BE2C (cell line): ENCODE measurements around the gene CITED1.
A peak's percentile ranks its signal among the peaks of the same experiment; 100 is the strongest.

ENCODE experiments used
- DNase-seq: peaks from one replicate; pipeline ENCODE4 v3.0.0-alpha.2; 2020
- H3K27me3 ChIP-seq: fragments of 250-450 bp; sonication (Bioruptor Pico); 2 replicates; pipeline ENCODE4 v1.5.1; 2020; ENCODE audit warnings: mild to moderate bottlenecking
- H3K36me3 ChIP-seq: fragments of 250-450 bp; sonication (Bioruptor Pico); 2 replicates; pipeline ENCODE4 v1.5.1; 2020; ENCODE audit warnings: mild to moderate bottlenecking
- H3K4me1 ChIP-seq: fragments of 250-450 bp; sonication (Bioruptor Pico); 2 replicates; pipeline ENCODE4 v1.5.1; 2020
- H3K4me3 ChIP-seq: 2 replicates; pipeline ENCODE4 v1.5.1; 2011; ENCODE audit warnings: low read depth, low read length
- H3K9me3 ChIP-seq: fragments of 250-450 bp; sonication (Bioruptor Pico); 2 replicates; pipeline ENCODE4 v1.5.1; 2020
- TF ChIP-seq, protein P1 (sequence below): IDR thresholded peaks from 2 replicates; pipeline ENCODE4 v1.5.1; 2012; ENCODE audit warnings: mild to moderate bottlenecking, low read depth, low read length

Gene CITED1

DNA sequence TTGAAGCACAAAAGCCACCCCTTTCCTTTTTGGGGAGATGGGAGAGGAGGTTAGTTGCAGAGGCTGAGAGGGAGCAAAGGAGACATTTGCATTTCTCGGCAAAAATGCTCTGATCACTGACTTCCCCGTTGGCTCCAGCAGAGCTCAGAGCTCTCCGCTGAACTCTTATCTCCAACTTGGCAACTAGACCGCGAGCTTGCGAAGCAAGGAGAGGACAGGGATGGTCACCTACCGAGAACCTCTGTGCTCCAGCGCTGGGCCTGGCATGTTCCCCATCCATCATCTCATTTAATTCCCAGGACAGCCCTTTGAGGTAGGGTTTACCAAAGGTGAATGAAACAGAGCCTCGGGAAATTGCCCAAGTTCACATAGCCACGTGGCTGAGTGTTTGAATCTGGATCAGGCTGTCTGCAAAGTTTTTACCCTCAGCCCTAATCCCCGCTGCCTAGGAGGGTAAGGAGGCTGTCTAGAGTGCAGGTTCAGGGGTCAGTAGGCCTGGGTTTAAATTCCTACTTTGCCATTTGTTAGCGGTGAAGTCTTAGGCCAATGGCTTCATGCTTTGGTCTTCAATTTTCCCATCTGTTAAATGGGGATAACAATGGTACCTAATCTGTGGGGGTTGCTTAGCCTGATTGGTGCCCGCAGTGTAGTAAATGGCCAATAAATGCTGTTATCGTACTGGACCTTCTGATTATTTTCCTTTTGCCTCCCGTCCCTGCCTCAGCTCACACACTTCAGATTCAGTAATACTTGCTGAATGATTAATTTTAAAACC, 3.8 kb upstream of the CITED1 start:
- H3K9me3 ChIP-seq: no peaks in the 10 kb centered on the region
- H3K36me3 ChIP-seq: no peaks in the 10 kb centered on the region
- peaks cover 5% of the 10 kb centered on the region for H3K4me1 ChIP-seq
- H3K4me3 ChIP-seq: peak overlapping the region; percentile 45
- no peak for DNase-seq
- H3K27me3 ChIP-seq: peaks cover 21% of the 10 kb centered on the region
- TF ChIP-seq, protein P1, sequence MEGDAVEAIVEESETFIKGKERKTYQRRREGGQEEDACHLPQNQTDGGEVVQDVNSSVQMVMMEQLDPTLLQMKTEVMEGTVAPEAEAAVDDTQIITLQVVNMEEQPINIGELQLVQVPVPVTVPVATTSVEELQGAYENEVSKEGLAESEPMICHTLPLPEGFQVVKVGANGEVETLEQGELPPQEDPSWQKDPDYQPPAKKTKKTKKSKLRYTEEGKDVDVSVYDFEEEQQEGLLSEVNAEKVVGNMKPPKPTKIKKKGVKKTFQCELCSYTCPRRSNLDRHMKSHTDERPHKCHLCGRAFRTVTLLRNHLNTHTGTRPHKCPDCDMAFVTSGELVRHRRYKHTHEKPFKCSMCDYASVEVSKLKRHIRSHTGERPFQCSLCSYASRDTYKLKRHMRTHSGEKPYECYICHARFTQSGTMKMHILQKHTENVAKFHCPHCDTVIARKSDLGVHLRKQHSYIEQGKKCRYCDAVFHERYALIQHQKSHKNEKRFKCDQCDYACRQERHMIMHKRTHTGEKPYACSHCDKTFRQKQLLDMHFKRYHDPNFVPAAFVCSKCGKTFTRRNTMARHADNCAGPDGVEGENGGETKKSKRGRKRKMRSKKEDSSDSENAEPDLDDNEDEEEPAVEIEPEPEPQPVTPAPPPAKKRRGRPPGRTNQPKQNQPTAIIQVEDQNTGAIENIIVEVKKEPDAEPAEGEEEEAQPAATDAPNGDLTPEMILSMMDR: no peak

DNA sequence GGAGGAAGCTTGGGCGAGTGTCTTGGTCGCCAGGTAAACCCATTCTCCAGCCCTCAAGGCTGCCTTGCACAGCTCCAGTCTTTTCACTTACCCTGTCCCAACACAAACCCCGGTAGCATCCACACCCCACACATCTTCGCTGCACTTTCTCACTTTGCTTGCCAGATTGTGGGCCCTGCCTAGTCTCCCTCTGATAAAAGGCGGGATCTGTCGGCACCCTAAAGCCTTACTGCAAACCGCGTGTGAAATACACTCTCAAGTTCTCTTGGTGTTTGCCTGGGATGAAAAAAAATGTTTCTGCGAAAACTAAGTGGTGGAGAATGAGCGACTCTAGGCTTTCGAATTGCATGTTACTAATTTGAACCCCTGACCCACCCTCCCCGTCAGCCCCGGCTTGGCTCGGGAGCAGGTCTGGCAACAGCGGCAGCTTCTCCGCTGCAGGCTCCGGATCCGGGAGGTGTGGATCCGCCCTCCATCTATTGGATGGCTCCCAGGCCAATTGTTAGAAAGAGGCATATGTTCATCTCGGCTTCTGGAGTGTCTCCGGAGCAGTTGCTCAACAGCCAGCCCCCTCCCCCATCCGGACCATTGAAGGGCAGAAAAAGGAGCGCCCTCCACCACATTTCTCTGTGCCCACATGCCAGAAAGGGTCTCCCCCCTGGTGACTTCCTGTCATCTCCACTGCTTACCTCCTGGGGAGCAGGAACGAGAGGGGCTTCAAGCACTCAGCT, 3.0 kb upstream of the CITED1 start:
- H3K4me3 ChIP-seq: peak overlapping the region; percentile 45

DNA sequence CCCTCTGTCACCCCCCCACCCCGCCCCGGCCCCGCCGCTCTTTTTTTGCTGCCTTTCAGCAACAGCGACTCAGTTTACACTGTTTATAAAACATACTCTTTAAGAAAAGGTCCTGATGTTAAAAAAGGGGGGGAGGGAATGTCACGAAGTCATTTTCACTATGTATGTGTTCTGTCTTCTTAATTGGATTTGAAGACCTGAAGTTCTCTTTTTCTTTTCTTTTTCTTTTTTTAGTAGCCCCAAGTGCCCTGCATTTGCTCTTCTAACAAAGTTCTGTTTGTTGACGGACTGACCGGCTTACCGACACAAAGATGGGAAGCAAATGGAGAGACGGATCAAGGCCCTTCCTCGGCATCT, 2.5 kb upstream of the CITED1 start:
- TF ChIP-seq, protein P1: no peak
- no peaks in the 10 kb centered on the region for H3K9me3 ChIP-seq
- DNase-seq: no peak
- H3K4me1 ChIP-seq: peaks cover 5% of the 10 kb centered on the region
- no peak overlapping the region for H3K4me3 ChIP-seq
- H3K36me3 ChIP-seq: no peaks in the 10 kb centered on the region
- H3K27me3 ChIP-seq: peaks cover 21% of the 10 kb centered on the region

More for the DNA sequence above, 3.0 kb upstream of the CITED1 start:
- H3K9me3 ChIP-seq: no peaks in the 10 kb centered on the region
- peak; percentile 74 for DNase-seq
- H3K4me1 ChIP-seq: peaks cover 5% of the 10 kb centered on the region
- peaks cover 21% of the 10 kb centered on the region for H3K27me3 ChIP-seq
- TF ChIP-seq, protein P1: no peak
- H3K36me3 ChIP-seq: no peaks in the 10 kb centered on the region

DNA sequence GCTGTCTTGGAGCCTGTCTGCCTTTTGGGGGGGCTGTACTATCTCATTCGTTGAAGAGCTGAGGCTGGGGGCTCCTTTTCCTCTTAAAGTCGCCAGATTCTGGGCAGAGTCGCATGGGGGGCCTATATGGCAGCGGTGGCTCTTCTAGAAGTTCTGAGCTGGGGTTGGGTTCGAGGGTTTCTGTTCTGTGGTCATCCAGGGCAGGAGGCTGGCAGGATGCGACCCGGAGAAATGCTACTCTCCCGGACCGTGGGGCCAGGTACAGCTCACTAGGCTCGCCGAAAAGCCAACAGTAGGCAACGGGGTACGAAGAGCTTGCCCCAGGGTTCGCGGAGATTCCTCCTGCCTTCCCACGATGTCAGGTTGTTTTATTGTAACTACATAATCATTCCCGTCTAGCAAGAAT, 1.9 kb upstream of the CITED1 start:
- Histone ChIP-seq H3K4me3 (peak overlapping the region; percentile 63; the same call in 1 of the 2 replicates), H3K36me3 (no peaks in the 10 kb centered on the region), H3K9me3 (no peaks in the 10 kb centered on the region), H3K27me3 (peaks cover 21% of the 10 kb centered on the region), H3K4me1 (peaks cover 5% of the 10 kb centered on the region)
- TF ChIP-seq, protein P1: no peak
- DNase-seq: no peak

DNA sequence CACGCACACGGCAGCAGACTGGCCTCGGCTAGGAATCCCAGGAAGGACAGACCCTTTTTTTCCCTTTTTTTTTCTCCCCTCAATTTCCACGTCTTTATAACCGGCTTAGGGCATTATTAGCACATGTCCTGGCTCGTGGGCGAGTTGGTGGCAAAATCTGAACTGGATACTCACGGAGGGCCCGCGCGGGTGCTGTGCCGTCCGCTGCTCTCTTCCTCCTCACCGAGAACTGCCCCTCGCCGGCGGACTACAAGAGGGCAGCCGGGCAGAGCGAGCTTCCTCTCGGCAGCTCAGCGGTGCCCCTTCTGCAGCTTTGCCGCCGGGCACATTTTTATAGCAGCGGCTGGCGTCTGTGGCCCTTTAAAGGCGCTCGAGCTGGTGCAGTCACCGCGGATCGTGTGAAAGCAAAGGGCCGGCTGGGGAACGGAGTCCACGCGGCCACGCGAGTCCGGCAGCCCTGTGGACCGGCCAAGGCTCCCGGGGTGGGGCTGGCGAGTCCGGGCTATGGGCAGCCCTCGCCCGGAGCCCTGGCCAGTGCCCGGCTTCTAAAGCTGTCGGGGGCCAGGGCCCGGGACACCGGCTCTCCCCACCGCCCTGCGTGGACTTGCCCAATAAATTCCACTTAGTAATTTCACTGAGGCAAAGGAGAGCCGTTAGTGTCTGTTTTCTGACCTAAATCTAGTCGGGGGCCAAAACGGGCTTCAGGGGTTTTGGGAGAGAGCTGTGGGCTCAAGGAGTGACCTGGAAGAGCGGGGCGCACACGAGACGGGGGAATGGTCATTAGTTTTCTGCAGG, 1.3 kb upstream of the CITED1 start:
- TF ChIP-seq, protein P1: no peak
- Histone ChIP-seq H3K9me3 (no peaks in the 10 kb centered on the region), H3K4me1 (peaks cover 5% of the 10 kb centered on the region), H3K27me3 (peaks cover 21% of the 10 kb centered on the region), H3K36me3 (no peaks in the 10 kb centered on the region), H3K4me3 (peak overlapping the region; percentile 63)
- peak; percentile 74 for DNase-seq
